AG08395 (cell line): Measurements from ENCODE around the gene CDR2L.
"Not testable (repeated sequence)": the region's sequence is repeated elsewhere in the genome, so short reads cannot be mapped to it uniquely, and the experiment has no call there.

Experiments used
- DNase-seq: peaks from one replicate; pipeline ENCODE4 v3.0.0; 2012; ENCODE audit warnings: mixed read lengths, low spot score

Gene CDR2L

GRCh38 chr17:75044716-75045115 is 57.3 kb downstream of the CDR2L start:
- no peak for DNase-seq

GRCh38 chr17:75045946-75046406 is 58.5 kb downstream of the CDR2L start:
- DNase-seq, result not testable (repeated sequence)

GRCh38 chr17:75046407-75047289 is 59.2 kb downstream of the CDR2L start, which contains the start of the genes ATP5PD and KCTD2:
TSS of gene ATP5PD (minus strand) at chr17:75046969. CDS start at chr17:75042650, 4,319 bp downstream.
TSS of gene KCTD2 (plus strand) at chr17:75047225. CDS start at chr17:75047251, 26 bp downstream.
- DNase-seq, result peak; percentile 98

- no peak for DNase-seq
These were observed 60.1 kb downstream of the CDR2L start for GRCh38 chr17:75047398-75048098.

GRCh38 chr17:75048249-75048878 is 60.9 kb downstream of the CDR2L start:
- DNase-seq, result peak; percentile 38

- DNase-seq, result no peak
These were observed 61.6 kb downstream of the CDR2L start for GRCh38 chr17:75049057-75049456.

GRCh38 chr17:75049706-75050105 is 62.3 kb downstream of the CDR2L start:
- no peak for DNase-seq

GRCh38 chr17:75051941-75052340 is 64.5 kb downstream of the CDR2L start:
- no peak for DNase-seq
